GM19099 (cell line): Measurements from ENCODE around the gene APC.

Experiments used
- POLR2A ChIP-seq: IDR thresholded peaks from 3 replicates; pipeline ENCODE4 v1.6.1; 2011; ENCODE audit warnings: low read depth; ENCODE audit not compliant: insufficient read length; ENCODE audit errors: extremely low read depth

The APC gene

DNA sequence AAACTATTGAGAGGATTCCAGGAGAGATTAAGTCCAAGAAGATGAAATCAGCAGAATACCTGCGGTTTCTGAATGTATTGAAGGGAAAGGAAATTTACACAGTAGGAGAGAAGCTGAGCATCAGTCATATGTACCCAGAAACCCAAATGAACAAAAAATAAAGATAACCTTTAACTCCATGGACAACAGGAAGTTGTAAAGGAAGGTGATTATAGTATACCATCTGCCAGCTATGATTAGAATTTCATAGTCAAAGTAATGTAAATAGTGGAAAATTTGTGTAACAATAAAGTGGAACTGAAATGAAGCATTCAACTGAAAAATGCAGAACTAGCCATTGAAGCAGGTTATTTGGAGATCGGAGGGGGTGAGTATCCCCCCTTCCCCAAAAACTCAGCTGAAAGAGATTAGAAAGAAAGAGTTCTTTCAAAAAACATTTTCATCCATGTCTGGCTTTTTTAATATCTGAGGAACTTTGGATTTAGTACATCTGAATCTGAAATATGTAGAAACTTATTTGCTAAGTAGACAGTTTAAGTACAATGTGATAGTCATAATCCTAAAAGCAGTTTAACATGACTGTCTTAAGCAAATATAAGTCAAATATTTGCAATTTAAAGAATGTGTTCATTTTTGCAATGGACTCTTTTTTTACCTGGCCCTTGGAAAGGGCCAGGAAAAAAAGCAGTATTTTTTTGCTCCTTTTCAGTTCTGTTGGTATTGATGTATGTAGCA, 58.4 kb downstream of the APC start:
- TF ChIP-seq POLR2A = no peak

GRCh38 chr5:112799661-112800060, 62.0 kb downstream of the APC start:
- no peak for TF ChIP-seq POLR2A

DNA sequence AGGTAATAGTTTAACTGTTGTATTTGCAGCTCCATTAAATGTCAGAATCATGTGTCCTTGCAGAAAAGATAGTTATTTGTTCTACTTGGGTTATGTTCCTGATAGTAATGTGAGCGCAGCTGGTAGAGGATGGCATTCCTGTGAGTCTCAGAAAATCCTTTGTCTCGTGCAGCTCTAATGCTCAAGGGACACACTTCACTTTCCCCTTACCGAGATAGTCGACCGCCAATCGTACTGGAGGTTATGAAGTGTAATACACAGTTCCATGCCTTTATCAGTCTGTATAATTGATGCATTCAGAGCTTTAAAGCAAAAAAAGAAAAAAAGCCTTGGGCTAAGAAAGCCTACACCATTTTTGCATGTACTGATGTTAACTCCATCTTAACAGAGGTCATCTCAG, 63.2 kb downstream of the APC start:
- TF ChIP-seq POLR2A = no peak

DNA sequence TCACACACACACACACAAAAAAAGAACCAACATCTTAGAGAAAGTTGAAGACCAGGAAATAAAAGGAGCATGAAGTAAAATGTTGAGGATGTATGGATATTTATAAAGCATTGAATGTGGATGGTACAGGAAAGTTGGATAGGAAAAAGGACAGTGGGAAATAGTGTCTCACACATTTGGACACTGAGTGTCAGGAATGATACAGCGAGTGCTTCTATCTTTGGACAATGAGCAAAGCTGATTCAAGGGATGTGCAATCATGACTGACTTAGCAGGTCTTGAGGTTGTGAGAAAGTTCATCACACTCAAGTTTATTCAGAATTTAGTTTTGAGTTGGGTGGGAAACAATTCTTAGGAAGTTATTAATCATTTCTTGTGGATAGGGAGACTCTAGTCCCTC, 73.3 kb downstream of the APC start:
- no peak for TF ChIP-seq POLR2A

DNA sequence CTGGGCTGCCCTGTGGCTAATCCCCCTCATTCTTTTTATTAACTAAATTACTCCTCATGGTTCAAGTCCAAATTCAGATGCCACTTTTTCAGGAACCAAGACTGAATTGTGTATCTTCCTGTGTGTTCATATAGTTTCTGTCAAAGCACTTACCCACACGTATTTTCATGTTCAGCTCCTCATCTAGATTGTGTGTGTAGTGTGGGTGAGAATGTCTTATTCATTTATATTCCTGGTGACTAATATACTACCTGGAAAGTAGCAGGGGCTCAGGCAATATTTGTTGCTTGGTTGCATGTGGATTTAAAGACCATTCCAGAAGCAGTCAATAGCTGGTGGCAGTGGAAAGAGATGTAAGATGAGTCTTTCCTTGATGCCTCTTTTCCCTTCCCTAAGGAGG, 74.9 kb downstream of the APC start:
- TF ChIP-seq POLR2A = no peak

DNA sequence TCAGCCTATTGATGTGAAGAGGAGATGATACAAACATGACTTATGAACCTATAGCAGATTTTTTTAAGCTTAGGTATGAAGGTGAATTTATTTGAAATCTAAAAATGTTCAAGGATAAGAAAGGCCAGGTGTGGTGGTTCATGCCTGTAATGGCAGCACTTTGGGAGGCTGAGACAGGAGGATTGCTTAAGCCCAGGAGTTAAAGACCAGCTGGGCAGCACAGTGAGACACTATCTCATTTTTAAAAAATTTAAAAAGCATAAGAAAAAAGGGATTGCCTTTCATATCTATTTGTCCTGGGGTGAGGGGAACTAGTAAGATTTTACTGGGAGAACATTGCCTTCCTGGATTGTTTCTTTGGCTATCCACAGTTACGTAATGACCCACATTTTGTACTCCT, 82.6 kb downstream of the APC start:
- TF ChIP-seq POLR2A = no peak

- no peak for TF ChIP-seq POLR2A
Measured at GRCh38 chr5:112822456-112822855, 84.8 kb downstream of the APC start.

DNA sequence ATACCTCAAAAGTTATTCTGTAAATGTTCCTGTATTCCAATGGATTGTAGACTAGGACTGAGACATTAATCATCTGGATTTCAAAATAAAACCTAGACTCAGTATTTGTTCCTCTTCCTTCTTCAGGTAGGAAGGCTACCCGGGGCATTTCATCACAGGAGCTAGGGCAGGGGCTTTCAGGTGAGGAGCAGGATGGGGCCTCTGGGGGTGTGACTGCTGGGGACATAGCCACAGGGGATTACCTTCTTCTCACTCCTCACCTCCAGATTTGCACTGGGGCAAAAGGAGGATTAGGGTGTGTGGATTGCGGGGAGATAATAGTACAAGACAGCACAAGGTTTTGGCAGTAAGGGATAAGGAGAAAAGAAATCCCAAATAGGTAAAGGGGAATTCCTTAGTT, 85.5 kb downstream of the APC start:
- no peak for TF ChIP-seq POLR2A

DNA sequence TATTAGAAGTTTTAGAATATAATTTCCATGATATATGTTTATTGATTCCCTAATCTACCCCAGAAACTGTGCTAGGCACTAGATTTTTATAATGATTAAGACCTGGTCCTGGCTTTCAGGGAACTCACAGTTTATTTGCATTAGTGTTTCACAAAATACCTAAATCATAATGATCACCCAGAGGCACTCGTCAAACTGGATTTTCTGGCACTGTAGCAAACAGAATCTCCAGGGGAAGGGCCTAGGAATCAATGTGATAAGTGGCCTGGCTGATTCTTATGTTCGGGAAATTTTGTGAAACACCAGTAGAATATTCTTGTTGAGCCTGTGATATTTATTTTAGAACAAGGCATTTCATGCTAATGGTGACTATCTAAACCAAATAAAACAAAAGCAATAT, 86.0 kb downstream of the APC start:
- TF ChIP-seq POLR2A = no peak

- no peak for TF ChIP-seq POLR2A
Measured at GRCh38 chr5:112824197-112824596, 86.5 kb downstream of the APC start.

GRCh38 chr5:112830378-112830777, 92.7 kb downstream of the APC start:
- no peak for TF ChIP-seq POLR2A

- no peak for TF ChIP-seq POLR2A
Measured at GRCh38 chr5:112833971-112834370, 96.3 kb downstream of the APC start.

DNA sequence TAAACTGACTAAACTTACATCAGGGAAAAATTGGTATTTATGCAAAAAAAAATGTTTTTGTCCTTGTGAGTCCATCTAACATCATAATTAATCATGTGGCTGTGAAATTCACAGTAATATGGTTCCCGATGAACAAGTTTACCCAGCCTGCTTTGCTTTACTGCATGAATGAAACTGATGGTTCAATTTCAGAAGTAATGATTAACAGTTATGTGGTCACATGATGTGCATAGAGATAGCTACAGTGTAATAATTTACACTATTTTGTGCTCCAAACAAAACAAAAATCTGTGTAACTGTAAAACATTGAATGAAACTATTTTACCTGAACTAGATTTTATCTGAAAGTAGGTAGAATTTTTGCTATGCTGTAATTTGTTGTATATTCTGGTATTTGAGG, 106.8 kb downstream of the APC start:
- TF ChIP-seq POLR2A = no peak

- TF ChIP-seq POLR2A = no peak
Measured at GRCh38 chr5:112846556-112846955, 108.9 kb downstream of the APC start.

GRCh38 chr5:112847306-112847705, 109.6 kb downstream of the APC start:
- TF ChIP-seq POLR2A = no peak

DNA sequence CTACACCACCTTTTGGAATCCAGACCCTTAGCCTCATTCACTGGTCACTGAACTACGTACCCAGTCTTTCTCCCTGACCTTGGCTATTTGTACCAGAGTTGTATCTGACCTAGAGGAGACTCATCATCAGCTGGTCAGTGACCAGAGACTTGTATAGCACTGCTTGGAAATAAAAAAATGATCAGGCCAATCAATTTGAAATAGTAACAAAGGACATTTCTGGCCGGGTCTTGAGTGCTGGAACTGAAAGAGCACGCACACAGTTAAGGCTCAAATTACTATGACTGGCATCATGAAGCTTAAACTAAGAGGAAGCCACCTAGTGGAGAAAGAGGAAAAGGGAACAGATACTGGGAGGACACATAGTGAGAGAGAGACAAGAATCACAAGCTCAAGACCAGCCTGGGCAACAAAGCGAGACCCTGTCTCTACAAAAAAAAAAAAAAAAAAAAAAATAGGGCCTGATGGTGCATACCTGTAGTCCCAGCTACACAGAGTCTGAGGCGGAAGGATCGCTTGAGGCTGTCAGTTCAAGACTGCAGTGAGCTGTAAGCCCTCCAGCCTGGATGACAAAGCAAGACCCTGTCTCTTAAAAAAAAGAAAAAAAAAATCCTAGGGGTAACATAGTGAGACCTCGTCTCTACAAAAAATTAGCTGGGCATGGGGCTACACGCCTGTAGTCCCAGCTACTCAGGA, 110.6 kb downstream of the APC start:
- TF ChIP-seq POLR2A = no peak

DNA sequence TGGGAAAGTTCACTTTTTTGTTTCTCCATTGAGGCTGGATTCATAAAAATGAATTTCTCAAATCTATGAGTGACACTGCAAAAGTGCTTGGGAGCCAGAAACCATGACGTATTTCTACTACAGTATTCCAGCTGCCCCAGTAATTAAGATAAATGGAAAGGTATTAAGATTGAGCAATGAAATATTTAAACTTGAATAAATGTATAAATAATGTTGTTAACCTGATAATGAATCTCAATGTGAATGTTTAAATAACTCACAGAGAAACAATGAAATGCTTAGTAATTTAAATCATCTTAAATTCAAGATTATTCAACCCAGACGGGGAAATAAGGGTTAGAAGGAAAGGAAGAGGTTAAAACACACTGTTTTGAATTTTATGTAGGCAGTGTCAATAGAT, 112.2 kb downstream of the APC start:
- no peak for TF ChIP-seq POLR2A

DNA sequence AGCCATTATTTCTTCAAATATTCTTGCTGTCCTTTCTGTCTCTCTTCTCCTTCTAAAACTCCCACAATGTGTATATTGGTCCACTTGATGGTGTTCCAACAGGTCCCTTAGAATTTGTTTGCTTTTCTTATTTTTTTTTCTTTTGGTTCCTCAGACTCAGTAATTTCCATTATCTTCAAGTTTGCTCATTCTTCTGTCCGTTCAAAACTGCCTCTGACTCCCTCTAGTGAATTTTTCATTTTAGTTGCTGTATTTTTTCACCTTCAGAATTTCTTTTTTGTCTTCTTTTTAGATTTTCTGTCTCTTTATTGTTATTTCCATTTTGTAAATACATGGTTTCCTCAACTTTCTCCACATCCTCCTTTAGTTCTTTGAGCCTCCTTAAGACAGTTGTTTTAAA, 117.0 kb downstream of the APC start:
- no peak for TF ChIP-seq POLR2A

- TF ChIP-seq POLR2A = no peak
Measured at GRCh38 chr5:112857866-112858265, 120.2 kb downstream of the APC start.
